HG03280 (cell line): Measurements from ENCODE around the gene ERI3.
A peak's percentile ranks its signal among the peaks of the same experiment; 100 is the strongest.
"Not testable (repeated sequence)": the region's sequence is repeated elsewhere in the genome, so short reads cannot be mapped to it uniquely, and the experiment has no call there.

Experiments
- ATAC-seq: cut with Tn5 transposase; IDR thresholded peaks from one replicate; pipeline ENCODE4 v1.9.1; 2021; ENCODE audit warnings: mild to moderate bottlenecking, moderate library complexity; ENCODE audit not compliant: unreplicated experiment

The ERI3 gene

GRCh38 chr1:44217809-44218410, 137.1 kb downstream of the ERI3 start:
- ATAC-seq: peak; percentile 39

GRCh38 chr1:44213222-44214112, 141.6 kb downstream of the ERI3 start, which contains the start of gene DMAP1:
Gene DMAP1, plus strand, starts transcription at chr1:44213471. Its CDS starts 283 bp downstream, at chr1:44213754.
- ATAC-seq: peak; percentile 74

- no peak for ATAC-seq
These were observed 142.5 kb downstream of the ERI3 start for GRCh38 chr1:44212355-44213221.

- no peak for ATAC-seq
These were observed 144.5 kb downstream of the ERI3 start for GRCh38 chr1:44210595-44210994.

- ATAC-seq: no peak
These were observed 146.8 kb downstream of the ERI3 start for GRCh38 chr1:44208226-44208625.

GRCh38 chr1:44206545-44206944, 148.5 kb downstream of the ERI3 start:
- not testable (repeated sequence) for ATAC-seq

GRCh38 chr1:44200336-44200735, 154.7 kb downstream of the ERI3 start:
- ATAC-seq: no peak

- no peak for ATAC-seq
These were observed 180.4 kb downstream of the ERI3 start for GRCh38 chr1:44174630-44175029.
